Esophagus muscularis mucosa (tissue), 4 donors: ENCODE data around the gene FRMD5. TPM values are rescaled to one million over a fixed set of nuclear protein-coding genes. Genes with fewer than 3 reads are reported as not detected.
A peak's percentile ranks its signal among the peaks of the same experiment; 100 is the strongest.

Source experiments
- DNase-seq: peaks from one replicate; pipeline ENCODE4 v3.0.0-alpha.2; 2017; ENCODE audit errors: extremely low spot score
- H3K27ac ChIP-seq, 4 donors: fragments of 200-600 bp; sonication (generic); replicated peaks in 1 of 4; 1 replicate in 3 of 4; 2 replicates in 1 of 4; pipeline ENCODE4 v1.5.1; 2016 to 2019; ENCODE audit warnings: mild to moderate bottlenecking in 1 of 4
- H3K27me3 ChIP-seq, 4 donors: fragments of 200-600 bp; sonication (generic); one replicate each; pipeline versions ENCODE4 v1.5.1 to v1.6.0; 2016 to 2019
- H3K36me3 ChIP-seq, 4 donors: fragments of 200-600 bp; sonication (generic); one replicate each; pipeline ENCODE4 v1.5.1; 2016 to 2019
- H3K4me1 ChIP-seq, 4 donors: fragments of 200-600 bp; sonication (generic); one replicate each; pipeline ENCODE4 v1.5.1; 2016 to 2019
- H3K4me3 ChIP-seq, 4 donors: fragments of 200-600 bp; sonication (generic); 1 replicate in 2 of 4; 2 replicates in 2 of 4; pipeline ENCODE4 v1.5.1; 2016 to 2019; ENCODE audit warnings: mild to moderate bottlenecking in 4 of 4, moderate library complexity in 1 of 4
- H3K9me3 ChIP-seq, 4 donors: fragments of 200-600 bp; sonication (generic); 1 replicate in 3 of 4; 2 replicates in 1 of 4; pipeline ENCODE4 v1.5.1; 2016 to 2019
- EP300 ChIP-seq: sonication (generic); formaldehyde crosslinking; IDR thresholded peaks from one replicate; pipeline ENCODE4 v1.6.1; 2017; ENCODE audit warnings: antibody characterized with exemption
- POLR2A ChIP-seq: fragments of 450-650 bp; IDR thresholded peaks from one replicate; pipeline ENCODE4 v1.6.1; 2017; ENCODE audit warnings: antibody characterized with exemption, moderate library complexity, mild to moderate bottlenecking, low read depth
- POLR2AphosphoS5 ChIP-seq, 2 donors: sonication (generic); formaldehyde crosslinking; IDR thresholded peaks; one replicate each; pipeline ENCODE4 v1.6.1; 2017; ENCODE audit warnings: antibody characterized with exemption in 2 of 2
- WGBS: methylation state at CpG from one replicate; pipeline ENCODE4 v1.1.5; 2018; 5-methylcytosine and 5-hydroxymethylcytosine counted together
- intact Hi-C: fragments of 100-400 bp; cut with DNase I; formaldehyde crosslinking; loops from one replicate; pipeline ENCODE4 v1.15.1; 2023
- total RNA-seq, 4 donors: library from RNA; depleted of rRNA; stranded (reverse); fragments of >200 nt; gene quantifications; one replicate each; pipeline versions ENCODE4 v1.1.0 to v1.2.1, GENCODE V29; 2016
- TF ChIP-seq, protein P1 (sequence below), 3 experiments: fragments of 200-600 bp in 2 of 3; fragments of 450-650 bp in 1 of 3; sonication (generic) in 2 of 3; IDR thresholded peaks; one replicate each; pipeline ENCODE4 v1.5.1; 2017 to 2019; ENCODE audit warnings: antibody characterized with exemption in 3 of 3, mild to moderate bottlenecking in 2 of 3, moderate library complexity in 1 of 3

Gene FRMD5
- total RNA-seq, 4 donors from 2014 or later = 0.42 to 1.4 (median 0.67) TPM

DNA sequence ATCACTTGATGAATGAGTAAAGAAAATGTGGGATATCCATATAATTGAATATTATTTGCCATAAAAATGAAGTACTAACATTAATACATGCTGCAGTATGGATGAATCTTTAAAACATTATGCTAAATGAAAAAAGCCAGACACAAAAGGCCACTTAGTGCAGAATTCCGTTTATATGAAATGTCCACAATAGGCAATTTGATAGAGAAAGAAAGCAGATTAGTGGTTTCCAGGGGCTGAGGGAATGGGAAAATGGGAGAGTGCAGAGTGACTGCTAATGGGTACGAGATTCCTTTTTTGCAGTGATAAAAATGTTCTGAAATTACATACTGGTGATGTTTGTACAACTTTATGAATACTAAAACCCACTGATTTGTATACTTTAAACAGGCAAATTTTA, 126.7 kb downstream of the FRMD5 start:
- DNase-seq = no peak
- Histone ChIP-seq H3K36me3 (no peaks in the 10 kb centered on the region), H3K9me3 (no peaks in the 10 kb centered on the region), H3K27ac (no peak overlapping the region), H3K27me3 (no peaks in the 10 kb centered on the region), H3K4me3 (no peak overlapping the region), H3K4me1 (no peaks in the 10 kb centered on the region)
- intact Hi-C loops = loop anchor here (5.0 kb wide), 1 partner anchor 166 kb away; no protein-coding TSS in a partner anchor
- TF ChIP-seq POLR2A = no peak
- no peak for TF ChIP-seq POLR2AphosphoS5 (IDR thresholded peaks at IDR 0.05)
- no peak for TF ChIP-seq EP300
- TF ChIP-seq, protein P1, sequence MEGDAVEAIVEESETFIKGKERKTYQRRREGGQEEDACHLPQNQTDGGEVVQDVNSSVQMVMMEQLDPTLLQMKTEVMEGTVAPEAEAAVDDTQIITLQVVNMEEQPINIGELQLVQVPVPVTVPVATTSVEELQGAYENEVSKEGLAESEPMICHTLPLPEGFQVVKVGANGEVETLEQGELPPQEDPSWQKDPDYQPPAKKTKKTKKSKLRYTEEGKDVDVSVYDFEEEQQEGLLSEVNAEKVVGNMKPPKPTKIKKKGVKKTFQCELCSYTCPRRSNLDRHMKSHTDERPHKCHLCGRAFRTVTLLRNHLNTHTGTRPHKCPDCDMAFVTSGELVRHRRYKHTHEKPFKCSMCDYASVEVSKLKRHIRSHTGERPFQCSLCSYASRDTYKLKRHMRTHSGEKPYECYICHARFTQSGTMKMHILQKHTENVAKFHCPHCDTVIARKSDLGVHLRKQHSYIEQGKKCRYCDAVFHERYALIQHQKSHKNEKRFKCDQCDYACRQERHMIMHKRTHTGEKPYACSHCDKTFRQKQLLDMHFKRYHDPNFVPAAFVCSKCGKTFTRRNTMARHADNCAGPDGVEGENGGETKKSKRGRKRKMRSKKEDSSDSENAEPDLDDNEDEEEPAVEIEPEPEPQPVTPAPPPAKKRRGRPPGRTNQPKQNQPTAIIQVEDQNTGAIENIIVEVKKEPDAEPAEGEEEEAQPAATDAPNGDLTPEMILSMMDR (IDR thresholded peaks at IDR 0.05) = no peak
- WGBS = 52% methylated on average over 2 of the region's 2 CpGs

DNA sequence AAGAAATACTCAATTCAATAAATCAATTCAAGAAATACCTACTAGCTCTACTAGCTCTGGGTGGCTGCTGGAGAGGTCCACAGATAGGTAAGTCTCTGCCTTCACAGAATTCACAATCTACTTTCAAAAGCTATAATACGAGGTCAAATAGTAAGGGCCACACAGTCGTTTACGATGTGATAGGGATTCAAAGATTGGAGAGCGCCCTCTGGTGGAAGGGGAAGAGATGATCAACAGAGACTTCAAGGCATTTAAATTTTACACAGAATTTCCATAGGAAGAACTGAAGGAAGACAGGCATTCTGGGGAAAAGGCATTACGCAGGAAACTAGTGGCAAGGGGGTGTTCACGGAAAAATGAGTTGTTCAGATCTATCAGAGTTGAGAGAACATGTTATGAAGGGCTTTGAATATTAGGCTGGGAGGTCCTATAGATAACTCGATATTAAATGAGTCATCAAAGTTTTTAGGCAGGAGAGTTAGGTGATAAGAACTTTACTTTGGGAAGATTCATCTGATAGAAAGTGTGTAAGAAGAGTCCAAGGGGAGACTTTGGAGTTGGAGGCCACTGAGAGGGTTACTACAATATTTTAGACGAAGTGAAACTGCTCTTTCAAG, 128.8 kb downstream of the FRMD5 start:
- intact Hi-C loops = loop anchor here (5.0 kb wide), 1 partner anchor 164 kb away; no protein-coding TSS in a partner anchor
- 37% methylated on average over 8 of the region's 8 CpGs for WGBS

DNA sequence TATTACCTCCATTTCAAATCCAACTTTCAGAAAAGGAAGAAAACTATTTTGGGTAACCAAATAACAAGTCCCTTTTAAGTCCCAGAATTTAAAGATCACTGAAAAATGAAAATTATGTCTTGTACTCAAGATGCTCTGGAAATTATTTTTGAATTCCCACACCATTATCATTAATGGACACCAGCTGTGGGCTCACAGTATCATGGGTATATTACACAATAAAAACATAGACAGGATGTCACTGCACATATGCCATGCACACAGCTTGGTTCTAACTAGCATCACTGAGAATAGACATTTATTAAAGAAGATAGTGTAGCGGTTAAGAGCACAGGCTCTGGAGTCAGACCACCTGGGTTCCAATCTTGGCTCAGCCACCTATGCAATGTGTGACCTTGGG, 130.4 kb downstream of the FRMD5 start:
- DNase-seq = no peak
- Histone ChIP-seq H3K27ac (no peak overlapping the region), H3K36me3 (no peaks in the 10 kb centered on the region), H3K9me3 (no peaks in the 10 kb centered on the region), H3K27me3 (no peaks in the 10 kb centered on the region), H3K4me1 (no peaks in the 10 kb centered on the region), H3K4me3 (no peak overlapping the region)
- intact Hi-C loops = loop anchor here (5.0 kb wide), 1 partner anchor 162 kb away; no protein-coding TSS in a partner anchor
- TF ChIP-seq, protein P1 (IDR thresholded peaks at IDR 0.05) = no peak
- TF ChIP-seq POLR2AphosphoS5 (IDR thresholded peaks at IDR 0.05) (no peak), POLR2A (no peak), EP300 (no peak)
- WGBS = 100% methylated on average over 1 of the region's 1 CpG

More for the DNA sequence above, 128.8 kb downstream of the FRMD5 start:
- no peak for TF ChIP-seq POLR2AphosphoS5 (IDR thresholded peaks at IDR 0.05)
- TF ChIP-seq, protein P1 (IDR thresholded peaks at IDR 0.05) = peak; percentile 58 to 71 (median 62)
- DNase-seq = no peak
- Histone ChIP-seq H3K27ac (no peak overlapping the region), H3K4me3 (no peak overlapping the region), H3K9me3 (no peaks in the 10 kb centered on the region), H3K27me3 (no peaks in the 10 kb centered on the region), H3K4me1 (no peaks in the 10 kb centered on the region), H3K36me3 (no peaks in the 10 kb centered on the region)

DNA sequence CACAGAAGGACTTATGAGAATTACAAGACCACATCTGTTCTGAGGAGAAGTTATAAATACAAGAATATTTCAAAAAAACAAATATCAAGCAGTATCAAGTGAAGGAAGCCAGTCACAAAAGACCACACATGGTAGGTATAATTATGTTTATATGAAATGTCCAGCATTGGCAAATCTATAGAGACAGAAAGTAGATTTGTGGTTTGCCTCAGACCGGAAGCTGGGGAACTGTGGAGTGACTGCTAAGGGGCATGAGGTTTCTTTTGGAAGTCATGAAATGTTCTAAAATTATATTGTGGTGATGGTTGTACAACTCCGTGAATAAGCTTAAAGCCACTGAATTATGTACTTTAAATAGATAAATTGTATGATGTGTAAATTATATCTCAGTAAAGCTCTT, 136.9 kb downstream of the FRMD5 start:
- Histone ChIP-seq H3K27ac (no peak overlapping the region), H3K4me3 (no peak overlapping the region), H3K9me3 (no peaks in the 10 kb centered on the region), H3K4me1 (no peaks in the 10 kb centered on the region), H3K27me3 (peaks cover 0 to 2% (median 0%) of the 10 kb centered on the region in 4 donors), H3K36me3 (no peaks in the 10 kb centered on the region)
- TF ChIP-seq POLR2A = no peak
- no peak for TF ChIP-seq EP300
- TF ChIP-seq, protein P1 (IDR thresholded peaks at IDR 0.05) = no peak
- TF ChIP-seq POLR2AphosphoS5 (IDR thresholded peaks at IDR 0.05) = no peak
- DNase-seq = no peak
- intact Hi-C loops = no loop called here
- 72% methylated on average over 2 of the region's 2 CpGs for WGBS

DNA sequence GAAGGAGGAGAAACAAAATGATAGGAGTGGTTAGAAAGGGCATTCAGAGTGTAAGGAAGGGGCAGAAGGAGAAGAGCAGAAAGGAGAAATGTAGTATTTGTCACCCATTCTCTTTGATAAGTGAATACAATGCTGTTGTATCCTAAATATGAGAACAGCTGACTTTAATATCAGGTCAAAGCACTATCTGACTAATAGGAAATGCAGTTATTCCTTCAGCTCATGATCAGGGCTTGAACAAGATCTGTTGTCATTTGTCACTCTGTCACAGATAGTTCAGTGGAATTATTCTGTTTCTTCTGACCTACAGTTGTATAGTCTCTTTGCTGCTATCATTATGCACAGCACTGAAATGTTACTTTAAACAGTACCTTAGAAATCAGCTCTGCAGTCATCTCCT, 149.4 kb downstream of the FRMD5 start:
- intact Hi-C loops = no loop called here
- no peaks in the 10 kb centered on the region for H3K9me3 ChIP-seq
- H3K4me3 ChIP-seq = no peak overlapping the region
- H3K27me3 ChIP-seq = no peaks in the 10 kb centered on the region
- H3K4me1 ChIP-seq = no peaks in the 10 kb centered on the region
- H3K27ac ChIP-seq = no peak overlapping the region
- TF ChIP-seq, protein P1 (IDR thresholded peaks at IDR 0.05) = no peak
- TF ChIP-seq EP300 (no peak), POLR2A (no peak), POLR2AphosphoS5 (IDR thresholded peaks at IDR 0.05) (no peak)
- H3K36me3 ChIP-seq = no peaks in the 10 kb centered on the region
- DNase-seq = no peak
